ENCODE measurements around the gene AGK.

DNA sequence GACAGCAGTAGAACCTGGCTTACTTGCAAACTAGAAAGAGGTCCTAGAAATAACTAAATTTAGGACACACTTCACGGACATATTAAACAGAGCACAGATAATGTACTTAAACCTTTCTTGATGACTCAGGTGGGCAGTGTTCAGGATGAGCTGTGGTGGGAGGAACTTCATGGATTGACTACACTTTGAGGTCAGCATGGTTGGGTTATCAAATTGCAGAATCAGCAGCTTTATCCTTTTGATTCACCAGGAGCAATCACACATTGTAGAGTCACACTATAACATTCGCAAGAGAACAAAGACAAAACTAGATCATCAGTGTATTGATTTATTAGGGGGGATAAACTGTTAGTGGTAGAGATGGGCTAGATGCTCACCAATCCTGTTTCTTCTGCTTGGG, 38.6 kb upstream of the AGK start:
- TF ChIP-seq, protein P1, sequence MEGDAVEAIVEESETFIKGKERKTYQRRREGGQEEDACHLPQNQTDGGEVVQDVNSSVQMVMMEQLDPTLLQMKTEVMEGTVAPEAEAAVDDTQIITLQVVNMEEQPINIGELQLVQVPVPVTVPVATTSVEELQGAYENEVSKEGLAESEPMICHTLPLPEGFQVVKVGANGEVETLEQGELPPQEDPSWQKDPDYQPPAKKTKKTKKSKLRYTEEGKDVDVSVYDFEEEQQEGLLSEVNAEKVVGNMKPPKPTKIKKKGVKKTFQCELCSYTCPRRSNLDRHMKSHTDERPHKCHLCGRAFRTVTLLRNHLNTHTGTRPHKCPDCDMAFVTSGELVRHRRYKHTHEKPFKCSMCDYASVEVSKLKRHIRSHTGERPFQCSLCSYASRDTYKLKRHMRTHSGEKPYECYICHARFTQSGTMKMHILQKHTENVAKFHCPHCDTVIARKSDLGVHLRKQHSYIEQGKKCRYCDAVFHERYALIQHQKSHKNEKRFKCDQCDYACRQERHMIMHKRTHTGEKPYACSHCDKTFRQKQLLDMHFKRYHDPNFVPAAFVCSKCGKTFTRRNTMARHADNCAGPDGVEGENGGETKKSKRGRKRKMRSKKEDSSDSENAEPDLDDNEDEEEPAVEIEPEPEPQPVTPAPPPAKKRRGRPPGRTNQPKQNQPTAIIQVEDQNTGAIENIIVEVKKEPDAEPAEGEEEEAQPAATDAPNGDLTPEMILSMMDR (IDR thresholded peaks at IDR 0.05) = no peak
- TF ChIP-seq NPAS2 (CRISPR knock-in tag; IDR thresholded peaks at IDR 0.05; ENCODE audit: borderline replicate concordance) (no peak), POLR2A (IDR thresholded peaks at IDR 0.05; ENCODE audit: low read length) (no peak), RCOR1 (IDR thresholded peaks at IDR 0.05; ENCODE audit: low read depth, low read length) (no peak), CBX2 (IDR thresholded peaks at IDR 0.05; ENCODE audit: borderline replicate concordance, low read depth) (no peak), SREBF2 (IDR thresholded peaks at IDR 0.05) (no peak), EP300 (IDR thresholded peaks at IDR 0.05) (no peak), CHD2 (IDR thresholded peaks at IDR 0.05; ENCODE audit: low read length, partially characterized antibody) (no peak), KDM5A (IDR thresholded peaks at IDR 0.05) (no peak), ZC3H11A (IDR thresholded peaks at IDR 0.05) (no peak)
- TF ChIP-seq, protein P2, sequence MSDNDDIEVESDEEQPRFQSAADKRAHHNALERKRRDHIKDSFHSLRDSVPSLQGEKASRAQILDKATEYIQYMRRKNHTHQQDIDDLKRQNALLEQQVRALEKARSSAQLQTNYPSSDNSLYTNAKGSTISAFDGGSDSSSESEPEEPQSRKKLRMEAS (IDR thresholded peaks at IDR 0.05) = no peak

Measured in A549 (cell line).